Measurements from ENCODE around the gene ZMPSTE24. TPM values are rescaled to one million over a fixed set of nuclear protein-coding genes. Genes with fewer than 3 reads are reported as not detected.
"Not testable (repeated sequence)": the region's sequence is repeated elsewhere in the genome, so short reads cannot be mapped to it uniquely, and the experiment has no call there.

Gene ZMPSTE24
- polyA plus RNA-seq, 1 donor (not counting 4 experiments of a cell fraction or from before 2014, with no cell fraction given), result 73.4 TPM

DNA sequence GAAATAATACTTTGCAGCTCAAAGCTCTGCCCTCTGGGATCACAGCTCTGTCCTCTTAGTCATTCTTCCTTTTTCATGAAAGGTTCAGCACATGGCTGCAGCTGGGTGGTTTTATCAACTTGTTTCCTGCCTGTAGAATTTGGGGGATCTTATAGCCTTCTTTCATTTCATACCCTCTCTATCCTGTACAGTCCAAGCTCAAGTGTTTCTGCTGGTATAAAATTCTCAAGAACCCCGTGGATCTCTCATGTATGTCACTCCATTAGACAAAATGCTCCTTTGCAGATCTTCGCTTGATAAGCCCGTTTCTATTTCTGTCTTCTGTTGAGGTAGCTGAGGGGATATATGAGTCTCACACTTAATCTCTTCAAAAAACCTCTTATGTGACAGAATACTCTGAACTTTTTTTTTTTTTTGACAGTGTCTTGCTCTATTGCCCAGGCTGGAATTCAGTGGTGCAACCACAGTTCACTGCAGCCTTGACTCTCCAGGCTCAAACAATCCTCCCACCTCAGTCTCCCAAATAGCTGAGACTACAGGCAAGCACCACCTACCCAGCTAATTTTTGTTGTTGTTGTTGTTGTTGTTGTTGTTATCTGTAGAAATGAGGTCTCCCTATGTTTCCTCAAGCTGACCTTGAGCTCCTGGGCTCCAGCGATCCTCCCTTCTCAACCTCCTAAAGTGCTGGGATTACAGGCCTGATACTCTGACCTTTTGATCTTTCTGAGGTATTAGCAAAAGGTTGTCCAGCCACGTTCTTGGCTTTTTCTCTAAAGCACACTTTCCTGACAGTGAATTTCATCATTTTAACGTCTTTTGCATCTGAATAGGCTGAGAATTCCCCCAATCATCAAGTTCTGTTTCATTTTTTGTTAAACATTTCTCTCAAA is 83.7 kb downstream of the ZMPSTE24 start:
- dilution Hi-C loops (cut with MboI; ENCODE audit: extremely low pct_ligation_motif_present, low sequenced_read_pairs), result no loop called here
- Histone ChIP-seq H3K9ac (ENCODE audit: control insufficient read depth, extremely low read depth, insufficient read depth, low read length) (no peak overlapping the region), H3K36me3 (ENCODE audit: control insufficient read depth in 2 of 2, extremely low read depth in 1 of 2, insufficient read depth in 2 of 2, low read length in 2 of 2) (no peaks in the 10 kb centered on the region), H2AFZ (ENCODE audit: control insufficient read depth, low read length) (no peak overlapping the region), H3K27me3 (ENCODE audit: control insufficient read depth, extremely low read depth, insufficient read depth, low read length) (peaks cover 3% of the 10 kb centered on the region), H3K9me3 (ENCODE audit: control insufficient read depth, low read depth, low read length) (no peaks in the 10 kb centered on the region), H3K79me2 (ENCODE audit: control insufficient read depth, insufficient read depth, low read length) (no peaks in the 10 kb centered on the region), H4K20me1 (ENCODE audit: control insufficient read depth, extremely low read depth, insufficient read depth, low read length) (no peaks in the 10 kb centered on the region), H3K27ac (ENCODE audit: control insufficient read depth, insufficient read depth, low read length) (no peak overlapping the region), H3K4me2 (ENCODE audit: control insufficient read depth, extremely low read depth, insufficient read depth, low read depth, low read length) (no peak overlapping the region), H3K4me3 (ENCODE audit: control insufficient read depth in 2 of 3, extremely low read depth in 1 of 3, insufficient read depth in 2 of 3, low read depth in 1 of 3, low read length in 3 of 3) (no peak overlapping the region), H3K4me1 (ENCODE audit: control insufficient read depth, extremely low read depth, insufficient read depth, low read length) (peaks cover 2% of the 10 kb centered on the region), H3K9me1 (ENCODE audit: control insufficient read depth, extremely low read depth, insufficient read depth, low read length) (no peaks in the 10 kb centered on the region)
- FAIRE-seq (no peak), DNase-seq (ENCODE audit: low read depth, low spot score) (no peak)
- no peak for TF ChIP-seq EZH2 (IDR thresholded peaks at IDR 0.05; ENCODE audit: low read length)
- TF ChIP-seq, protein P1, sequence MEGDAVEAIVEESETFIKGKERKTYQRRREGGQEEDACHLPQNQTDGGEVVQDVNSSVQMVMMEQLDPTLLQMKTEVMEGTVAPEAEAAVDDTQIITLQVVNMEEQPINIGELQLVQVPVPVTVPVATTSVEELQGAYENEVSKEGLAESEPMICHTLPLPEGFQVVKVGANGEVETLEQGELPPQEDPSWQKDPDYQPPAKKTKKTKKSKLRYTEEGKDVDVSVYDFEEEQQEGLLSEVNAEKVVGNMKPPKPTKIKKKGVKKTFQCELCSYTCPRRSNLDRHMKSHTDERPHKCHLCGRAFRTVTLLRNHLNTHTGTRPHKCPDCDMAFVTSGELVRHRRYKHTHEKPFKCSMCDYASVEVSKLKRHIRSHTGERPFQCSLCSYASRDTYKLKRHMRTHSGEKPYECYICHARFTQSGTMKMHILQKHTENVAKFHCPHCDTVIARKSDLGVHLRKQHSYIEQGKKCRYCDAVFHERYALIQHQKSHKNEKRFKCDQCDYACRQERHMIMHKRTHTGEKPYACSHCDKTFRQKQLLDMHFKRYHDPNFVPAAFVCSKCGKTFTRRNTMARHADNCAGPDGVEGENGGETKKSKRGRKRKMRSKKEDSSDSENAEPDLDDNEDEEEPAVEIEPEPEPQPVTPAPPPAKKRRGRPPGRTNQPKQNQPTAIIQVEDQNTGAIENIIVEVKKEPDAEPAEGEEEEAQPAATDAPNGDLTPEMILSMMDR (optimal IDR thresholded peaks at IDR 0.05 in 1 of 3, IDR thresholded peaks at IDR 0.05 in 1 of 3, conservative IDR thresholded peaks at IDR 0.05 in 1 of 3; ENCODE audit: extremely low read depth in 1 of 3, insufficient read depth in 2 of 3, low read length in 3 of 3), result no peak

DNA sequence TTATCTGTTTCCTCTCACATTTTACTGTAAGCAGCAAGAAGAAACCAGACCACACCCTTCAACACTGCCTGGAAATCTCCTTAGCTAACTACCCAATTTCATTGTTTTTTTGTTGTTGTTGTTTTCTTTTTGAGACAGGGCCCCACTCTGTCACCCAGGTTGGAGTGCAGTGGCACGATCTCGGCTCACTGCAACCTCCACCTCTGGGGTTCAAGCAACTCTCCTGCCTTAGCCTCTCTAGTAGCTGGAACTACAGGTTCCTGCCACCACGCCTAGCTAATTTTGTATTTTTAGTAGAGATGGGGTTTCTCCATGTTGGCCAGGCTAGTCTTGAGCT is 84.3 kb downstream of the ZMPSTE24 start:
- H3K79me2 ChIP-seq (ENCODE audit: control insufficient read depth, insufficient read depth, low read length); H2AFZ ChIP-seq (ENCODE audit: control insufficient read depth, low read length); H3K4me2 ChIP-seq (ENCODE audit: control insufficient read depth, extremely low read depth, insufficient read depth, low read depth, low read length); H3K27ac ChIP-seq (ENCODE audit: control insufficient read depth, insufficient read depth, low read length); FAIRE-seq; H3K4me1 ChIP-seq (ENCODE audit: control insufficient read depth, extremely low read depth, insufficient read depth, low read length); H3K36me3 ChIP-seq (ENCODE audit: control insufficient read depth in 2 of 2, extremely low read depth in 1 of 2, insufficient read depth in 2 of 2, low read length in 2 of 2); H3K27me3 ChIP-seq (ENCODE audit: control insufficient read depth, extremely low read depth, insufficient read depth, low read length); dilution Hi-C loops (cut with MboI; ENCODE audit: extremely low pct_ligation_motif_present, low sequenced_read_pairs); H4K20me1 ChIP-seq (ENCODE audit: control insufficient read depth, extremely low read depth, insufficient read depth, low read length); H3K9ac ChIP-seq (ENCODE audit: control insufficient read depth, extremely low read depth, insufficient read depth, low read length); H3K9me1 ChIP-seq (ENCODE audit: control insufficient read depth, extremely low read depth, insufficient read depth, low read length); DNase-seq (ENCODE audit: low read depth, low spot score); H3K4me3 ChIP-seq (ENCODE audit: control insufficient read depth in 2 of 3, extremely low read depth in 1 of 3, insufficient read depth in 2 of 3, low read depth in 1 of 3, low read length in 3 of 3); H3K9me3 ChIP-seq (ENCODE audit: control insufficient read depth, low read depth, low read length): not testable (repeated sequence)

Other genes starting within 250 kb of the ZMPSTE24 start
- gene CAP1, start 217.5 kb upstream of the ZMPSTE24 start, polyA plus RNA-seq, result 891 to 1,048 TPM (median 959 TPM) in 3 replicates
- 43.8 to 58.9 TPM (median 52.7 TPM) in 3 replicates for gene PPT1, start 161.0 kb upstream of the ZMPSTE24 start, polyA plus RNA-seq
- gene RLF, start 96.8 kb upstream of the ZMPSTE24 start, polyA plus RNA-seq, result 7.0 to 10.7 TPM (median 7.5 TPM) in 3 replicates
- not detected in 3 replicates for gene TMCO2, start 10.3 kb upstream of the ZMPSTE24 start, polyA plus RNA-seq
- gene COL9A2, start 59.0 kb downstream of the ZMPSTE24 start, polyA plus RNA-seq, result 1.2 to 3.0 TPM (median 1.6 TPM) in 3 replicates
- 10.2 to 19.0 TPM (median 13.2 TPM) in 3 replicates for gene SMAP2, start 115.5 kb downstream of the ZMPSTE24 start, polyA plus RNA-seq
- 1.1 to 1.9 TPM (median 1.7 TPM) in 3 replicates for gene ZFP69B, start 192.2 kb downstream of the ZMPSTE24 start, polyA plus RNA-seq
- gene ZFP69, start 219.1 kb downstream of the ZMPSTE24 start, polyA plus RNA-seq, result 2.2 to 3.5 TPM (median 2.3 TPM) in 3 replicates